AG10803 (cell line): ENCODE data around the gene PHLPP2.

Experiments
- DNase-seq: peaks from one replicate; pipeline ENCODE4 v3.0.0; 2010; ENCODE audit warnings: low read depth
- H3K4me3 ChIP-seq: 2 replicates; pipeline ENCODE4 v1.5.1; 2011; ENCODE audit warnings: mild to moderate bottlenecking, low read length, control low read depth
- CTCF ChIP-seq: conservative IDR thresholded peaks from 2 replicates; pipeline ENCODE4 v1.5.1; 2011; ENCODE audit warnings: mild to moderate bottlenecking, low read length, control low read depth, inconsistent platforms

PHLPP2 gene

GRCh38 chr16:71676236-71676635 is 48.3 kb downstream of the PHLPP2 start:
- no peak for TF ChIP-seq CTCF
- no peak for DNase-seq
- H3K4me3 ChIP-seq = no peak overlapping the region

GRCh38 chr16:71675380-71675779 is 49.1 kb downstream of the PHLPP2 start:
- DNase-seq = no peak
- no peak for TF ChIP-seq CTCF
- H3K4me3 ChIP-seq = no peak overlapping the region

GRCh38 chr16:71674229-71674628 is 50.3 kb downstream of the PHLPP2 start:
- no peak for TF ChIP-seq CTCF

GRCh38 chr16:71673582-71673973 is 50.9 kb downstream of the PHLPP2 start:
- no peak for DNase-seq
- no peak for TF ChIP-seq CTCF
- no peak overlapping the region for H3K4me3 ChIP-seq

More at GRCh38 chr16:71674229-71674628, 50.3 kb downstream of the PHLPP2 start:
- H3K4me3 ChIP-seq = no peak overlapping the region
- no peak for DNase-seq

- no peak overlapping the region for H3K4me3 ChIP-seq
- no peak for TF ChIP-seq CTCF
- DNase-seq = no peak
These were observed 51.5 kb downstream of the PHLPP2 start for GRCh38 chr16:71672803-71673581.

GRCh38 chr16:71672125-71672524 is 52.4 kb downstream of the PHLPP2 start:
- no peak overlapping the region for H3K4me3 ChIP-seq
- no peak for TF ChIP-seq CTCF
- DNase-seq = no peak

GRCh38 chr16:71671165-71671564 is 53.3 kb downstream of the PHLPP2 start:
- no peak for DNase-seq
- TF ChIP-seq CTCF = no peak
- no peak overlapping the region for H3K4me3 ChIP-seq
